ENCODE results near the gene DDX1.

- TF ChIP-seq CTCF (conservative IDR thresholded peaks at IDR 0.05; ENCODE audit: low read depth, low read length) (no peak), EZH2 (IDR thresholded peaks at IDR 0.05; ENCODE audit: low read length, unreplicated experiment) (no peak)
These were observed 60.6 kb downstream of the DDX1 start for GRCh38 chr2:15652252-15652651.
